H9 (cell line): ENCODE data around the gene SLC41A1. TPM values are rescaled to one million over a fixed set of nuclear protein-coding genes. Genes with fewer than 3 reads are reported as not detected.

Experiments
- DNase-seq: peaks from one replicate; pipeline ENCODE4 v3.0.0-alpha.2; 2017
- H2AFZ ChIP-seq: one replicate; pipeline ENCODE4 v1.6.1; 2013; ENCODE audit warnings: mild to moderate bottlenecking, low read length, control low read depth, moderate library complexity
- H2AK5ac ChIP-seq: 2 replicates; pipeline ENCODE4 v1.6.1; 2013; ENCODE audit warnings: low read length, control low read depth, mixed read lengths; ENCODE audit not compliant: insufficient read length
- H2BK120ac ChIP-seq: one replicate; pipeline ENCODE4 v1.6.1; 2013; ENCODE audit warnings: low read depth, mild to moderate bottlenecking, low read length, control low read depth, inconsistent platforms; ENCODE audit not compliant: poor library complexity, severe bottlenecking
- H2BK12ac ChIP-seq: 2 replicates; pipeline ENCODE4 v1.6.1; 2013; ENCODE audit warnings: low read length, control low read depth, mixed read lengths, low read depth; ENCODE audit not compliant: insufficient read length
- H2BK15ac ChIP-seq: 2 replicates; pipeline ENCODE4 v1.6.1; 2013; ENCODE audit warnings: low read depth, low read length, control low read depth
- H2BK20ac ChIP-seq: one replicate; pipeline ENCODE4 v1.6.1; 2013; ENCODE audit warnings: low read depth, mild to moderate bottlenecking, low read length, control low read depth, inconsistent platforms; ENCODE audit not compliant: poor library complexity, severe bottlenecking
- H2BK5ac ChIP-seq: 2 replicates; pipeline ENCODE4 v1.6.1; 2013; ENCODE audit warnings: low read length, control low read depth, mixed read lengths; ENCODE audit not compliant: insufficient read length
- H3K14ac ChIP-seq: 2 replicates; pipeline ENCODE4 v1.6.1; 2013; ENCODE audit warnings: low read length, control low read depth; ENCODE audit not compliant: insufficient read depth
- H3K18ac ChIP-seq: 2 replicates; pipeline ENCODE4 v1.6.1; 2013; ENCODE audit warnings: low read depth, mild to moderate bottlenecking, mixed read lengths, low read length, control low read depth; ENCODE audit not compliant: insufficient read length
- H3K23ac ChIP-seq: 2 replicates; pipeline ENCODE4 v1.6.1; 2013; ENCODE audit warnings: low read length, control low read depth, mixed read lengths, low read depth; ENCODE audit not compliant: insufficient read length
- H3K23me2 ChIP-seq: 2 replicates; pipeline ENCODE4 v1.6.1; 2013; ENCODE audit warnings: low read depth, mild to moderate bottlenecking, mixed read lengths, low read length, control low read depth; ENCODE audit not compliant: insufficient read length, poor library complexity, severe bottlenecking
- H3K27ac ChIP-seq: 2 replicates; pipeline ENCODE4 v1.5.1; 2013; ENCODE audit warnings: low read length, control low read depth, mixed read lengths, low read depth; ENCODE audit not compliant: insufficient read length
- H3K27me3 ChIP-seq: 2 replicates; pipeline ENCODE4 v1.6.1; 2013; ENCODE audit warnings: low read length, control low read depth, inconsistent platforms; ENCODE audit not compliant: insufficient read depth
- H3K4ac ChIP-seq: 2 replicates; pipeline ENCODE4 v1.6.1; 2013; ENCODE audit warnings: low read depth, mild to moderate bottlenecking, control low read depth, inconsistent platforms, low read length, moderate library complexity
- H3K4me1 ChIP-seq: 2 replicates; pipeline ENCODE4 v1.6.1; 2013; ENCODE audit warnings: low read length, control low read depth, inconsistent platforms; ENCODE audit not compliant: insufficient read depth
- H3K4me2 ChIP-seq: 2 replicates; pipeline ENCODE4 v1.6.1; 2013; ENCODE audit warnings: low read length, control low read depth, mixed read lengths; ENCODE audit not compliant: insufficient read length, insufficient read depth
- H3K56ac ChIP-seq: 2 replicates; pipeline ENCODE4 v1.6.1; 2013; ENCODE audit warnings: low read depth, mild to moderate bottlenecking, mixed read lengths, low read length, control low read depth; ENCODE audit not compliant: insufficient read length
- H3K79me1 ChIP-seq: 2 replicates; pipeline ENCODE4 v1.6.1; 2013; ENCODE audit warnings: low read depth, mild to moderate bottlenecking, moderate library complexity, low read length, control low read depth, inconsistent platforms; ENCODE audit not compliant: insufficient read depth, poor library complexity, severe bottlenecking
- H3K79me2 ChIP-seq: 2 replicates; pipeline ENCODE4 v1.6.1; 2013; ENCODE audit warnings: low read length, control low read depth, inconsistent platforms; ENCODE audit not compliant: insufficient read depth
- H3K9ac ChIP-seq: 2 replicates; pipeline ENCODE4 v1.6.1; 2013; ENCODE audit warnings: low read length, control low read depth, mixed read lengths; ENCODE audit not compliant: insufficient read length; ENCODE audit errors: extremely low read depth
- H3K9me3 ChIP-seq: one replicate; pipeline ENCODE4 v1.6.1; 2013; ENCODE audit warnings: low read depth, low read length, inconsistent platforms; ENCODE audit not compliant: control insufficient read depth
- H3T11ph ChIP-seq: one replicate; pipeline ENCODE4 v1.6.1; 2013; ENCODE audit warnings: mild to moderate bottlenecking, low read length, control low read depth, inconsistent platforms
- H4K20me1 ChIP-seq: one replicate; pipeline ENCODE4 v1.6.1; 2013; ENCODE audit not compliant: control insufficient read depth, insufficient read length, insufficient read depth
- H4K5ac ChIP-seq: 2 replicates; pipeline ENCODE4 v1.6.1; 2013; ENCODE audit warnings: low read depth, mild to moderate bottlenecking, mixed read lengths, low read length, control low read depth; ENCODE audit not compliant: insufficient read length
- H4K8ac ChIP-seq: replicated peaks from 2 replicates; pipeline ENCODE4 v1.6.1; 2013; ENCODE audit warnings: low read length, control low read depth, mixed read lengths, low read depth; ENCODE audit not compliant: insufficient read length
- H4K91ac ChIP-seq: 2 replicates; pipeline ENCODE4 v1.6.1; 2013; ENCODE audit warnings: low read depth, mild to moderate bottlenecking, moderate library complexity, mixed read lengths, low read length, control low read depth; ENCODE audit not compliant: insufficient read length
- H3K27ac Mint-ChIP-seq, 3 experiments: 2 replicates in 2 of 3; 3 replicates in 1 of 3; pipeline ENCODE4 v1.8.0; 2020 to 2021; ENCODE audit warnings: mixed read lengths in 3 of 3, mild to moderate bottlenecking in 1 of 3, moderate library complexity in 1 of 3
- H3K27me3 Mint-ChIP-seq: 2 replicates; pipeline ENCODE4 v1.8.0; 2021; ENCODE audit warnings: low read depth, mild to moderate bottlenecking, moderate library complexity, mixed read lengths
- H3K36me3 Mint-ChIP-seq, 3 experiments: 2 replicates in 2 of 3; 3 replicates in 1 of 3; pipeline ENCODE4 v1.8.0; 2020 to 2021; ENCODE audit warnings: low read depth in 3 of 3, mixed read lengths in 3 of 3; ENCODE audit not compliant: insufficient read depth in 1 of 3
- H3K4me1 Mint-ChIP-seq, 2 experiments: 2 replicates each; pipeline ENCODE4 v1.8.0; 2020; ENCODE audit warnings: mixed read lengths in 2 of 2
- H3K4me3 Mint-ChIP-seq, 2 experiments: 2 replicates in 1 of 2; 3 replicates in 1 of 2; pipeline ENCODE4 v1.8.0; 2020 to 2021; ENCODE audit warnings: mild to moderate bottlenecking in 2 of 2, mixed read lengths in 2 of 2, moderate library complexity in 1 of 2
- H3K9me3 Mint-ChIP-seq, 2 experiments: 2 replicates in 1 of 2; 3 replicates in 1 of 2; pipeline ENCODE4 v1.8.0; 2020; ENCODE audit warnings: mild to moderate bottlenecking in 2 of 2, mixed read lengths in 2 of 2, moderate library complexity in 1 of 2
- CTCF ChIP-seq: fragments of 200-600 bp; sonication (generic); conservative IDR thresholded peaks from 3 replicates; pipeline ENCODE4 v1.8.0; 2021; ENCODE audit warnings: antibody characterized with exemption, mild to moderate bottlenecking
- total RNA-seq: library from RNA; stranded (reverse); gene quantifications from 2 replicates; pipeline ENCODE4 v1.2.1, GENCODE V29; 2021

The SLC41A1 gene
- total RNA-seq, 1 experiment from 2014 or later: 18.2 TPM

- H2BK120ac ChIP-seq: no peak overlapping the region
- H2BK5ac ChIP-seq: no peak overlapping the region
- no peak overlapping the region for H2BK20ac ChIP-seq
- DNase-seq: no peak
- H3K4me1 ChIP-seq: no peaks in the 10 kb centered on the region
- Mint-ChIP-seq H3K4me3 (no peak overlapping the region), H3K27ac (no peak overlapping the region), H3K4me1 (no peaks in the 10 kb centered on the region), H3K36me3 (no peaks in the 10 kb centered on the region), H3K27me3 (no peaks in the 10 kb centered on the region; the same call in 1 of the 2 replicates), H3K9me3 (no peaks in the 10 kb centered on the region)
- H3K18ac ChIP-seq: no peak overlapping the region
- H3K27ac ChIP-seq: no peak overlapping the region
- H3K4me2 ChIP-seq: no peak overlapping the region
- H3K23me2 ChIP-seq: no peaks in the 10 kb centered on the region
- no peak overlapping the region; the same call in 1 of the 2 replicates for H3K14ac ChIP-seq
- no peaks in the 10 kb centered on the region for H4K20me1 ChIP-seq
- no peak overlapping the region for H3K9ac ChIP-seq
- H3K9me3 ChIP-seq: no peaks in the 10 kb centered on the region
- H3K79me2 ChIP-seq: no peaks in the 10 kb centered on the region
- no peak overlapping the region for H3T11ph ChIP-seq
- H4K91ac ChIP-seq: no peak overlapping the region
- no peak overlapping the region for H3K56ac ChIP-seq
- H2AFZ ChIP-seq: no peak overlapping the region
- no peak for TF ChIP-seq CTCF
- no peak overlapping the region for H4K8ac ChIP-seq
- no peaks in the 10 kb centered on the region for H3K79me1 ChIP-seq
- H2BK15ac ChIP-seq: no peak overlapping the region
- no peak overlapping the region for H2BK12ac ChIP-seq
- no peak overlapping the region for H3K4ac ChIP-seq
- no peaks in the 10 kb centered on the region for H3K27me3 ChIP-seq
- no peak overlapping the region for H4K5ac ChIP-seq
- no peak overlapping the region for H2AK5ac ChIP-seq
- H3K23ac ChIP-seq: no peak overlapping the region
These were observed 29.6 kb downstream of the SLC41A1 start for GRCh38 chr1:205783433-205783795.
